NCI-H2171 (cell line): ENCODE measurements around the gene PLK3.
"Not testable (repeated sequence)": the region's sequence is repeated elsewhere in the genome, so short reads cannot be mapped to it uniquely, and the experiment has no call there.

Experiments
- DNase-seq: peaks from one replicate; lab custom pipeline; 2025; lab: John Stamatoyannopoulos, UW

The PLK3 gene

GRCh38 chr1:44828003-44828651, 27.9 kb downstream of the PLK3 start:
- no peak for DNase-seq

- no peak for DNase-seq
These were observed 28.8 kb downstream of the PLK3 start for GRCh38 chr1:44828841-44829440.

GRCh38 chr1:44829506-44830384, 29.6 kb downstream of the PLK3 start:
- DNase-seq = no peak

GRCh38 chr1:44830900-44831304, 30.7 kb downstream of the PLK3 start:
- no peak for DNase-seq

- peak; percentile 36 for DNase-seq
These were observed 31.3 kb downstream of the PLK3 start for GRCh38 chr1:44831516-44831915.

GRCh38 chr1:44832056-44832705, 32.0 kb downstream of the PLK3 start:
- DNase-seq = no peak

- DNase-seq = no peak
These were observed 34.2 kb downstream of the PLK3 start for GRCh38 chr1:44834328-44834727.

GRCh38 chr1:44835738-44836675, 35.8 kb downstream of the PLK3 start:
- DNase-seq = peak; percentile 68

- not testable (repeated sequence) for DNase-seq
These were observed 38.1 kb downstream of the PLK3 start for GRCh38 chr1:44838294-44838693.

- DNase-seq = no peak
These were observed 39.4 kb downstream of the PLK3 start for GRCh38 chr1:44839576-44839975.

GRCh38 chr1:44842486-44842861, 42.3 kb downstream of the PLK3 start:
- DNase-seq = no peak

GRCh38 chr1:44842862-44843655, 42.9 kb downstream of the PLK3 start, which contains the start of gene PTCH2:
TSS of gene PTCH2 (minus strand) at chr1:44843253. CDS start at chr1:44842932, 321 bp downstream.
- DNase-seq = peak; percentile 91

GRCh38 chr1:44846985-44847384, 46.8 kb downstream of the PLK3 start:
- DNase-seq = no peak

GRCh38 chr1:44847845-44848244, 47.7 kb downstream of the PLK3 start:
- no peak for DNase-seq

- DNase-seq = no peak
These were observed 48.4 kb downstream of the PLK3 start for GRCh38 chr1:44848456-44849181.

GRCh38 chr1:44849575-44850132, 49.5 kb downstream of the PLK3 start:
- no peak for DNase-seq

- DNase-seq = no peak
These were observed 51.1 kb downstream of the PLK3 start for GRCh38 chr1:44851308-44851707.

GRCh38 chr1:44853201-44853600, 53.0 kb downstream of the PLK3 start:
- no peak for DNase-seq

- DNase-seq = no peak
These were observed 54.8 kb downstream of the PLK3 start for GRCh38 chr1:44854970-44855369.
